GM12878 (cell line): ENCODE measurements around the gene HTRA2. TPM values are rescaled to one million over a fixed set of nuclear protein-coding genes. Genes with fewer than 3 reads are reported as not detected.

Experiments used
- ATAC-seq: fragments of 200-7000 bp; cut with Tn5 transposase; 3 replicates; pipeline ENCODE4 v1.9.1; 2020; ENCODE audit warnings: mild to moderate bottlenecking, moderate library complexity
- BruUV-seq: library from RNA; stranded (reverse); fragments of 400-500 nt; replicated peaks from 2 replicates; lab custom pipeline; 2021; lab: Mats Ljungman, UMichigan
- CTCF ChIA-PET: fragments of 300-600 bp; sonication (Branson Sonifier 250); formaldehyde crosslinking; extraction: SDS; loops from one replicate; lab custom pipeline; 2021; ENCODE audit warnings: inconsistent platforms; lab: Yijun Ruan, JAX
- POLR2A ChIA-PET: fragments of 350-600 bp; formaldehyde crosslinking; extraction: SDS; loops from one replicate; lab custom pipeline; 2021; ENCODE audit warnings: inconsistent platforms; lab: Charles Lee
- RAD21 ChIA-PET: fragments of 300-600 bp; sonication (Branson Sonifier 250); formaldehyde crosslinking; loops from one replicate; lab custom pipeline; 2023; ENCODE audit warnings: antibody characterized with exemption; ENCODE audit not compliant: unreplicated experiment; lab: Charles Lee
- SMC1A ChIA-PET: fragments of 300-600 bp; sonication (Branson Sonifier 250); formaldehyde crosslinking; loops from one replicate; lab custom pipeline; 2023; ENCODE audit not compliant: unreplicated experiment, uncharacterized antibody; lab: Charles Lee
- DNase-seq: peaks from one replicate; pipeline ENCODE4 v3.0.0-alpha.2; 2011; ENCODE audit warnings: low read depth, low spot score
- FAIRE-seq: peaks from 3 replicates; lab custom pipeline; 2011; peaks lifted over from hg19 to GRCh38; lab: Jason Lieb, UNC
- H2AFZ ChIP-seq: 2 replicates; pipeline ENCODE4 v1.6.0; 2011; ENCODE audit warnings: low read depth, low read length, control low read depth; ENCODE audit not compliant: control insufficient read depth
- H3K27ac ChIP-seq: 2 replicates; pipeline ENCODE4 v1.5.1; 2011; ENCODE audit warnings: control low read depth; ENCODE audit not compliant: control insufficient read depth, insufficient read depth
- H3K27me3 ChIP-seq, 2 experiments: replicated peaks in 1 of 2; 2 replicates each; pipeline versions ENCODE4 v1.6.0 to v1.6.1; 2011; ENCODE audit warnings: low read length in 1 of 2; ENCODE audit not compliant: control insufficient read depth in 2 of 2, insufficient read depth in 2 of 2
- H3K36me3 ChIP-seq, 2 experiments: 2 replicates each; pipeline ENCODE4 v1.5.1; 2011; ENCODE audit warnings: low read length in 1 of 2; ENCODE audit not compliant: control insufficient read depth in 2 of 2, insufficient read depth in 2 of 2
- H3K4me1 ChIP-seq: 2 replicates; pipeline ENCODE4 v1.6.1; 2011; ENCODE audit warnings: mild to moderate bottlenecking, low read length, moderate library complexity, mixed read lengths; ENCODE audit not compliant: control insufficient read depth, insufficient read depth
- H3K4me2 ChIP-seq: 2 replicates; pipeline ENCODE4 v1.6.0; 2011; ENCODE audit warnings: control low read depth; ENCODE audit not compliant: control insufficient read depth, insufficient read depth
- H3K4me3 ChIP-seq: fragments of 200-600 bp; sonication (generic); 2 replicates; pipeline ENCODE4 v1.5.1; 2016
- H3K79me2 ChIP-seq: 2 replicates; pipeline ENCODE4 v1.6.0; 2011; ENCODE audit warnings: low read length; ENCODE audit not compliant: control insufficient read depth, insufficient read depth
- H3K9ac ChIP-seq: 2 replicates; pipeline ENCODE4 v1.8.0; 2011; ENCODE audit warnings: low read length, control low read depth, mixed read lengths; ENCODE audit not compliant: control insufficient read depth, insufficient read depth
- H3K9me3 ChIP-seq: replicated peaks from 3 replicates; pipeline ENCODE4 v1.5.1; 2011; ENCODE audit warnings: mild to moderate bottlenecking, low read length; ENCODE audit not compliant: control insufficient read depth, insufficient read depth
- H4K20me1 ChIP-seq: 2 replicates; pipeline ENCODE4 v1.6.0; 2011; ENCODE audit not compliant: control insufficient read depth, insufficient read depth
- BHLHE40 ChIP-seq, 2 experiments: fragments of 450-650 bp in 1 of 2; IDR thresholded peaks; 2 replicates each; pipeline ENCODE4 v1.6.1; 2011 to 2017; ENCODE audit warnings: low read depth in 2 of 2, borderline replicate concordance in 1 of 2, improper control_type of control experiment in 1 of 2, low read length in 1 of 2, mild to moderate bottlenecking in 1 of 2
- BMI1 ChIP-seq: fragments of 450-650 bp; IDR thresholded peaks from 2 replicates; pipeline ENCODE4 v1.6.1; 2016; ENCODE audit warnings: mild to moderate bottlenecking, moderate library complexity, borderline replicate concordance
- CHD4 ChIP-seq: fragments of 200-600 bp; sonication (generic); IDR thresholded peaks from 2 replicates; pipeline ENCODE4 v1.6.1; 2016; ENCODE audit warnings: mild to moderate bottlenecking
- CTCF ChIP-seq, 3 experiments: IDR thresholded peaks in 2 of 3; conservative IDR thresholded peaks in 1 of 3; 2 replicates each; pipeline ENCODE4 v1.5.1; 2011; ENCODE audit warnings: low read depth in 3 of 3, low read length in 3 of 3, mild to moderate bottlenecking in 3 of 3, control low read depth in 2 of 3, moderate library complexity in 2 of 3, inconsistent platforms in 1 of 3, mixed read lengths in 1 of 3; ENCODE audit not compliant: control insufficient read depth in 2 of 3, insufficient read depth in 1 of 3; ENCODE audit errors: extremely low read depth in 1 of 3
- NBN ChIP-seq: fragments of 450-650 bp; IDR thresholded peaks from 2 replicates; pipeline ENCODE4 v1.6.1; 2016
- POLR2AphosphoS2 ChIP-seq: IDR thresholded peaks from 2 replicates; pipeline ENCODE4 v1.6.1; 2011; ENCODE audit warnings: low read depth, mild to moderate bottlenecking, low read length, improper control_type of control experiment, moderate library complexity
- RFX5 ChIP-seq: IDR thresholded peaks from 2 replicates; pipeline ENCODE4 v1.6.1; 2011; ENCODE audit warnings: low read depth, low read length, improper control_type of control experiment
- SP1 ChIP-seq: IDR thresholded peaks from one replicate; pipeline ENCODE4 v1.6.1; 2011; ENCODE audit warnings: low read depth, low read length
- ZBTB40 ChIP-seq: fragments of 450-650 bp; IDR thresholded peaks from 2 replicates; pipeline ENCODE4 v1.6.1; 2016; ENCODE audit warnings: mild to moderate bottlenecking, moderate library complexity, borderline replicate concordance
- ZNF687 ChIP-seq: fragments of 450-650 bp; IDR thresholded peaks from 2 replicates; pipeline ENCODE4 v1.6.1; 2017; ENCODE audit warnings: mild to moderate bottlenecking, moderate library complexity
- ZZZ3 ChIP-seq: IDR thresholded peaks from 2 replicates; pipeline ENCODE4 v1.6.1; 2011; ENCODE audit warnings: low read depth; ENCODE audit not compliant: control insufficient read depth, insufficient read length
- WGBS: methylation state at CpG from one replicate; pipeline ENCODE4 v1.1.6; 2016; ENCODE audit warnings: low lambda C conversion rate; ENCODE audit not compliant: insufficient replicate concordance, insufficient coverage; ENCODE audit errors: missing lambda C conversion rate; 5-methylcytosine and 5-hydroxymethylcytosine counted together
- in situ Hi-C: fragments of 300-500 bp; cut with MboI; formaldehyde crosslinking; loops from 9 replicates; pipeline ENCODE4 v1.14.3; 2018; ENCODE audit warnings: mixed read lengths
- intact Hi-C: fragments of 100-400 bp; cut with micrococcal nuclease; formaldehyde crosslinking; loops from one replicate; pipeline ENCODE4 v1.14.2; 2022; ENCODE audit not compliant: unreplicated experiment
- polyA plus RNA-seq, 11 experiments: library from polyadenylated mRNA; depleted of rRNA in 4 of 11; unstranded in 6 of 11; stranded (reverse) in 5 of 11; fragments of >200 nt; fragmentation: Nextera tagmentation in 4 of 11; fragmentation: Illumina TruSeq in 1 of 11; extraction: Ambion mirVana in 4 of 11; extraction: Trizol in 1 of 11; gene quantifications; 1 replicate in 1 of 11; 2 replicates in 10 of 11; pipeline versions ENCODE4 v1.2.1 to v1.2.3, GENCODE V29; 2011 to 2016; ENCODE audit warnings: inconsistent platforms in 2 of 11, missing spikeins in 2 of 11, low read depth in 1 of 11
- total RNA-seq, 4 experiments: library from RNA; depleted of rRNA in 3 of 4; stranded (reverse); fragments of >200 nt in 3 of 4; fragmentation: Illumina TruSeq in 1 of 4; extraction: Trizol in 1 of 4; gene quantifications; 2 replicates each; pipeline versions ENCODE4 v1.2.1 to v1.2.3, GENCODE V29; 2013 to 2021

The HTRA2 gene
- total and polyA plus RNA-seq, 10 of the 15 experiments (the other 5 are each of a cell fraction or from before 2014, with no cell fraction given), result 42.3 to 73.9 (median 54.6) TPM

DNA sequence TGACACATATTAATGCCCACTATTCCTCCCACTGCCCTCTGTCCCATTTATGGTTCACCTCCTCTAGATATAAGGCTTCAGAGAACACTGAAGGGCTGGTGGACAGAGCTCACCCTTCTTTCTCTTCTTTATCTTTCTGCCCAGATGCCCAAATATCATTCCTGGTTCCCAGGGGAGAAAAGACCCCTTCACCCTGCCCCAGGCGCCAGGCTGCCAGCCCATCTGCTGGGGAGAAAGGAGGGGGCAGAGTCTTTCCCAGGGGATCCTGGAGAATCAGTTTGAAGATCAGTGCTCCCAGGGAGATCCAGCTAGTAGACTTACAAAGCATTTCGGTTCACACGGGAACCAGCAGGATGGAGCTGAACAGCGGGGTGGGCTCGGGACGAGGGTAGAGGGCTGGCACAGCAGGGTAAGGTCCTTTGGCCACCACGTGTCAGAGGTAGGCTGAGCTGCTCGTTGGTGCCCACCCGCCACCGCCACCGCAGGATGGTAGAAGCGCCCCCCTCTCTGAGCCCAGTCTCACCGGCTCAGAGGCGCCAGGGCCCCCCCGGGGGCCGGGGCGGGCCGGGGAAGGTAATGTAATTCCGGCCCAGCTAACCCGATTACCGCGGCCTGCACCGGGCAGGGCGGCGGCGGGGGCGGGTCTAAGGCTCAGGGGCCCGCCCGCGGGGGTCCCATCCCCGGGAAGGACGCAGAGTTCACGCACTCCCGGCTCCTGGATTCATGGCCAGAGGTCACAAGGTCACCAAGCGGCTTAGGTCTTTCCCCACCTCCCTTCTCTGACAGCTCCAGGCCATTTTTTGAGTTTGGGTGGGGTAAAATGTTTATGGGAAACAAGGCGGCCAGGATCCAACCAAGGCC, 16.8 kb upstream of the HTRA2 start:
- ChIA-PET POLR2A (interaction anchor here (1.0 kb wide), 1 partner anchor 79 kb away, joined by 3 read pairs; no protein-coding TSS in a partner anchor), SMC1A (no interaction called here), RAD21 (no interaction called here), CTCF (interaction anchor here (1.1 kb wide), 1 partner anchor 9 kb away, joined by 3 read pairs; no protein-coding TSS in a partner anchor)
- Histone ChIP-seq H3K27ac (no peak overlapping the region), H3K4me1 (peaks cover 18% of the 10 kb centered on the region; the same call in 1 of the 2 replicates), H3K36me3 (no peaks in the 10 kb centered on the region), H3K4me2 (no peak overlapping the region), H2AFZ (no peak overlapping the region), H3K27me3 (peaks cover 18 to 31% of the 10 kb centered on the region in 2 experiments), H3K4me3 (no peak overlapping the region), H3K9me3 (no peaks in the 10 kb centered on the region; the same call in 2 of the 3 replicates), H3K9ac (no peak overlapping the region), H4K20me1 (no peaks in the 10 kb centered on the region), H3K79me2 (no peaks in the 10 kb centered on the region)
- in situ Hi-C loops, result no loop called here
- ATAC-seq (no peak), DNase-seq (no peak), FAIRE-seq (no peak)
- BruUV-seq, result no TSS peak
- 25% methylated on average over 31 of the region's 36 CpGs for WGBS
- intact Hi-C loops, result no loop called here
- TF ChIP-seq CTCF (IDR thresholded peaks at IDR 0.05 in 2 of 3, conservative IDR thresholded peaks at IDR 0.05 in 1 of 3; ENCODE audit: control insufficient read depth in 2 of 3, extremely low read depth in 1 of 3, insufficient read depth in 1 of 3, low read depth in 3 of 3, low read length in 3 of 3) (no peak), SP1 (no peak), ZZZ3 (no peak), CHD4 (no peak), ZBTB40 (no peak), ZNF687 (no peak), NBN (no peak), BMI1 (no peak), RFX5 (no peak), POLR2AphosphoS2 (no peak), BHLHE40 (IDR thresholded peaks at IDR 0.05; ENCODE audit: borderline replicate concordance in 1 of 2, low read depth in 2 of 2, low read length in 1 of 2) (no peak)
